ENCODE results near the gene RAB11FIP4.

Gene RAB11FIP4

DNA sequence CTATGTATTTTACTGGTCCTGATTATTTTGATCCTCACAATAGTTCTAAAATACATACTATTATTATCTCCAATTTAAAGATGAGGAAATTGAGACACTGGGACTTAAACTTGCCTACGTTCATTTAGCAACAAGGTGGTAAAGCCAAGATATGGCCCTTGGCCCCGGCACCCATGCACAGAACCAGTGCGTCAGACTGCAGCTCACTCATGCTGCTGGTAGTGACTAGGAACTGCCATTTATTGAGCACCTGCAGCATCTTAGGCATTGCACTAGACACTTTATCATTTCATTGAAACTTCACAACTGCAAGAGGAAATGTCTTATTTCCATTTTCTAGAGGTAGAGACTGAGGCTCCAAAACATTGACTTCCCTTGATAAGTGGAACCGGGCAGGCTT lies 93.3 kb downstream of the RAB11FIP4 start:
- no peak for DNase-seq (ENCODE audit: low read depth in 3 of 3)

DNA sequence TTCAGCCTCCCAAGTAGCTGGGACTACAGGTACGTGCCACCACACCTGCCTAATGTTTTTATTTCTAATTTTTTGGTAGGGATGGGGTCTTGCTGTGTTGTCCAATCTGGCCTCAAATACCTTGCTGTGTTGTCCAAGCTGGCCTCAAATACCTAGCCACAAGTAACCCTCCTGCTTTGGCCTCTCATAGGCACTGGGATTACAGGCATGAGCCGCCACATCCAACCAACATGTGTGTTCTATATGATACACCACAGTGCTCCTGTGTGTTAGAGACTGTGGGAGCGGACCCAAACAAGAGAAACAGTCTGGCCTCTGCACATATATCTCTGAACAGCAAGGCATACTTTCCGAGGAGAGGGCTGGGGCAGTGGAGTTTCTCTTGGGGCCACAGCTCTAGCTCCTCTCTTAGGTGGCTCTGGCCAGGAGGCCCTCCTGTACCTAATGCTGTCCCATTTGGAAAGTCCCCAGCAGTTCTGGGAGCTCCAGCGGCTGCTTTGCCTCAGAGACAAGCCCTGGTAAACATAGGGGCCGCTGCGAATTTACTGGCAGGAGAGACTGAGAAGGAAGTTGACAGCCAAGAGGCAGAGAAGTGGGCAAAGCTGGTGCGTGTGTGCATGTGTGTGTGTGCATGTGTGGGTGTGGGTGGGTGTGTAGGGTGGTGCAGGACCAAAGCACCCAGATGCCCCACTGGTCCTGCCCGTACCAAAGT lies 95.0 kb downstream of the RAB11FIP4 start:
- DNase-seq (ENCODE audit: low read depth in 3 of 3), result no peak

DNA sequence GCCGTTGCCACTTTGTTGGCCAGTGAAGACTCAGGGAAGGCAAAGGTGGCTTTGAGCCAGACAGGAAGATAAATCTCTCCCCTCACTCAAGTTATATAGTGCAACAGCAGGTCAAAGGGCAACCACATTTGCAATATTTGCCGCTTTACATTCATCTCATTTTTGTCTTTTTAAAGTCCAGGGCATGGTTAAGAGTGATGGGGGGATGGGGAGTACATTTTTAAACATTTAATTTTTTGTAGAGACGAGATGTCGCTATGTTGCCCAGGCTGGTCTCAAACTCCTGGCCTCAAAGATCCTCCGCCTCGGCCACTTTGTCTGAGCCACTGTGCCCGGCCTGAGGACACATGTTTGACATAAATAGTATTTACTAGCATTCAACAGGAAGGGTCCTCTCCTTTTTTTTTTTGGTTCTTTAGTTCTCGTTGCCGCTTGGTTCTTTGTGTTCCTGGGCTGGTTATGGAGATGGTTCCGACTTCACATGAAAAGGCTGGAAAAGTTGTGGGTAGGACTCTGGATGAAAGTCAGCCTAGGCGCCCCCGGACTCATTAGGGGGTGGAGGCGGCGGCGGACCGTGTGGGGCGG lies 95.7 kb downstream of the RAB11FIP4 start:
- no peak for DNase-seq (ENCODE audit: low read depth in 3 of 3)

DNA sequence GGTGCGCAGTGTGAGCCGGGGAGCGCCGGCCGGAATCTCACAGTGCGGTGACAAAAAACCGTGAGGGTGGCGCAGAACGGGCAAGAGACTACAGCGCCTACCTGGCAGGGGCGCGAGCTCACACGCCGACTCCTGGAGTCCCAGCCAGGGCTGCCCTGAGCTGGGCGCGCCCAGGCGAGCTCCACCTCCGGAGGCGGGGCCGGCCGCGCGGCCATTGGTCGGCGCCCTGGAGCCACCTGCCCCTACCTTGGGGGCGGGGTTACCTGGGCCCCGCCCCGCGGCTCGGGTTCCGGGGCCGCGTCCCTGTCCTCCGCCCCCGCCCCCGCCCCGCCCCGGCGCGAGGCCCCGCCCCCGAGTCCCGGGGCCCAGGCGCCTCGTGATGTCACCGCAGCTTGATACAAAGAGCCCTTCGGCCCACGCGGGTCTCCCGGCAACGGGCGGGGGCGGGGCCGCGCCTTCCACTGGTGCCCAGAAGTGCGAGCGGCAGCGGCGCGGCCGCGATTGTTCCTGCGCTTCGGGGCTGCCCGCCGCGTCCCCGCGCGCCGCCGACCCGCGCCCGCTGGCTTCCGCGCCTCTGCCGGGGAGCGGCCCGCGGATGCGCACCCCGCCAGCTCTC lies 96.3 kb downstream of the RAB11FIP4 start:
- DNase-seq (ENCODE audit: low read depth in 3 of 3), result peak; percentile 95 to 97 (median 96)

DNA sequence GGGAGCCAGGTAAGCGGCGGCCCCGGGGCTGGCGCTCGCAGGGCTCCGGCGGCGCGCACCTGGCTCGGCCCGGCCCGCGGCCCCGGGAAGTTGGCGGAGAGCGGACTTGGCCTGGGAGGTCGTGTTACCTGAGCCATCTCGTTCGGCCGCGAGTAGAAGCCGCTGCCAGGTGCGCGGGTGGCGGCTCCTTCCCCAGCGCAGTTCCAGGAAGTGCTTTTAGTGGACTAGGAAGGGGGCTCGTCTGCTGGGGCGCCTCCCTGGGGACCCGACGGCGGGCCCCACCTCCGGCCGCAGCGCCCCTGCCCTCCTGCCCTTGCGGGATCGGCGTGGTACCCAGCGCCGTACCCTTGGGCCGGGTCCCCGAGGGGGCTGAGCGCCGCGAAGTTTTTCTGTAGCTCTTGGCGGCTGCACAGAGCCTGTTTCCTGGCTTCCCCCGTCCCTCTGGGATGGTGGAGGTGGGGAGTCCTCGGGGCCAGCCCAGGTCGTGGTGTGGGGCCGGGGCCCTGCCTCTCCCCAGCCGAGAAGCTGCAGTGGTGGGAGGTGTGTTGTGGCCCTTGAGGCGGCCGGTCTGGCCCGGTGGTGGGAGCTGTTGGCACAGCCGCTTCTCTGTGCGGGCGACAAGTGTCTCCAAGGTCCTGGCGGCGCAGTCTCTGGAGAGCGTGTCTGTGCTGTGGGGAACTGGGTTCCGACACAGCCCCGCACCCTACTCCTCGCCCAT lies 96.9 kb downstream of the RAB11FIP4 start:
- no peak for DNase-seq (ENCODE audit: low read depth in 3 of 3)

DNA sequence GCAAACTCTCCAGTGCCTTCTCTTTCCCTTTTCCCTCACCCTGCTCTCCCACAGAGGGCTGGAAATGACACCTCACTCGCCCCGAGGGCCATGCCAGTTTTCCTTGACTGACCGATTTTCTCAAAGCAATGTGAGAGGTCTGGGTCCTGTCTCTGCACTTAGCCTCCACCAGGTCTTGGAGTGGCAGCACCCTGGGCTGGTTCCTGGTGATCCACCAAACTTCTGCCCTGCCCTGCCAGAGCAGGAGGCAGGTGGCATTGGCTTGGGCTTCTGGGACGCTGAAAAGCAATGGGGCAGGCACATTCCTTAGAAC lies 97.5 kb downstream of the RAB11FIP4 start:
- DNase-seq (ENCODE audit: low read depth in 3 of 3), result no peak

DNA sequence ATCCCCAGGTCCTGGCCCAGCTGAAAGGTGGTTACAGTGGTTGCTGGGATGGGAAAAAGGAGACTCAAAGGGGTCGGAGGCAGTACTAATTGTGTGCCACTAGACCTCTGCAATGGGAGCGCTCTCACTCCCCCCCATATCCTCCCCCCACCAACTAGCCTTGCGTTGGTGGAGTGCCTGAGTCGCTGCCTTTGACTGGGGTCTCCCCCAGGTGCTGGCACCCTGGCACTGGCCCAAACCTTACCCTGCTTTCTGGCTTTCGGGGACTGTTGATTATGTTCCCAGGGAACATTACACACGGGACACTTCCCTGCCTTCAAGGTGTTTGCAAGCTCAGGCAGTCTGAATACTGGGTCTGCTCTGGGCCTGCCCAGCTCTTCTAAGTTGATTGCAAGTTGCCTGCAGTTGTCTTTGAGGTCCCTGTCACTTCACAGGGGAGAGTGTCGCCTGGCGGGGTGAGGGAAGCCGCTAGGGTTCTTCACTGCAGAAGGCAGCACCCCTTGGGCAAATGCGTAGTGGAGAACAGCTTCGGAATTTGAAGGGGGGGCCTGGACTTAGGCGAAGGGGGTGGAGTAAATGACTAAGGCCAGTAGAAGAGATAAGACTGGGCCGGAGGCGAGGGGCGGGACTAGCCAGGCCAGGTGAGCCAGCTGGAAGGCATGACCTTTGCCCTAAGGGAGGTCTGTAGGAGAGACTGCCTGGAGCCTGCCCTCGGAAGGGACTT lies 98.0 kb downstream of the RAB11FIP4 start:
- DNase-seq (ENCODE audit: low read depth in 3 of 3), result no peak

DNA sequence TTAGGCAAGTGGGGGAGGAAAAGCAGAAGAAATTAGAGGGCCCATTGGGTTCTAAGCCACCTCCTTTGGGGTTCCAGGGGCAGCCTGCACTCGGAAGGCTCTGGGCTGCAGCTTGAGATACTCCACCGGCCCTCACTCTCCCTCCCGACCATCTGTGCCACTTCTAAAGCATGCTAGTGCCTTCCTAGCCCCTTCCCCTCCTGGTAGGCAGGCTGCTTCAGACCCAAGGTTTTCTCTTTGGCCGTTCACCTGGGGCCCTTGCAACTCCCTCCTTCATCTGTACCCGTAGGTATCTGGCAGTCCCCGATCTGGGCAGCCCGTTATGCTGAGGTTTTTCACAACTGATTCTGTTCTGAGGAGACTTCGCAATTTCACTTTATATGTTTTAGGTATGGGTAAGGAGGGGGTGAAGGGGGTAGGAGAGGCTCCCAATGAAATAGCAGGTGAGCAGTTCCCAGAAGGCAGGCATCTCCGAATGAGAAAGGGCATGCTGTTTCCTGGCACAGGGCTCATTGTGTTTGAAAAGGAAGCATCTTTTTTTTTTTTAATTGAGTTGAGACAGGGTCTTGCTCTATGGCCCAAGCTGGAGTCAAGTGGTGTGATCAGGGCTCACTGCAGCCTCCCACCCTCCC lies 98.7 kb downstream of the RAB11FIP4 start:
- DNase-seq (ENCODE audit: low read depth in 3 of 3), result no peak

DNA sequence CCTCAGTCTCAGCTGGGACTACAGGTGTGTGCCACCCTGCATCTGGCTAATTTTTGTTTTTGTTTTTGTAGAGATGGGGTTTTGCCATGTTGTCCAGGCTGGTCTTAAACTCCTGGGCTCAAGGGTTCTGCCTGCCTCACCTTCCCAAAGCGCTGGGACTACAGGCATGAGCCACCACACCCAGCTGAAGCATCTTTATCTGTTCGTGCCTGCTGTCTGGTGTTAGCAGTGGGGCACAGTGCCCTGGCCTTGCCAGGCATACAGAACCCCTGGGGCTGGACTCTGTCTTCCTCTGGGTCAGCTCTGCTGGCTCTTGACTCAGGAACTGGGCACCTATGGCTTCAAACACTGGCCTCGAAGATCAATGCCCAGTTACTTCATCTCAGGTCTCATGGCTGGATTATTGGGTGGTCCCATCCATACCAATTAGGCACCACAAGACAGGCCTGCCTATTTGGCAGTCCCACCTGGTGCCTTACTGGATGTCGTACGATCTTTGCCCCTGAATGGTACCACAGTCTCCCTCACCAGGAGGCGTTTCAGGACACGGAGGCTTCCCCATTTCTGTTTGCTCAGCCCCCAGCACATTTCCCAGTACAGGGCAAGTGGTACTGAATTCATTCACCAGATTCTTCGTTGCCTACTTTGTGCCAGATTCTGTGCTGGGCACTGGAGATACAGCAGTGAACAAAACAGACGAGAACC lies 99.3 kb downstream of the RAB11FIP4 start:
- DNase-seq (ENCODE audit: low read depth in 3 of 3), result no peak

DNA sequence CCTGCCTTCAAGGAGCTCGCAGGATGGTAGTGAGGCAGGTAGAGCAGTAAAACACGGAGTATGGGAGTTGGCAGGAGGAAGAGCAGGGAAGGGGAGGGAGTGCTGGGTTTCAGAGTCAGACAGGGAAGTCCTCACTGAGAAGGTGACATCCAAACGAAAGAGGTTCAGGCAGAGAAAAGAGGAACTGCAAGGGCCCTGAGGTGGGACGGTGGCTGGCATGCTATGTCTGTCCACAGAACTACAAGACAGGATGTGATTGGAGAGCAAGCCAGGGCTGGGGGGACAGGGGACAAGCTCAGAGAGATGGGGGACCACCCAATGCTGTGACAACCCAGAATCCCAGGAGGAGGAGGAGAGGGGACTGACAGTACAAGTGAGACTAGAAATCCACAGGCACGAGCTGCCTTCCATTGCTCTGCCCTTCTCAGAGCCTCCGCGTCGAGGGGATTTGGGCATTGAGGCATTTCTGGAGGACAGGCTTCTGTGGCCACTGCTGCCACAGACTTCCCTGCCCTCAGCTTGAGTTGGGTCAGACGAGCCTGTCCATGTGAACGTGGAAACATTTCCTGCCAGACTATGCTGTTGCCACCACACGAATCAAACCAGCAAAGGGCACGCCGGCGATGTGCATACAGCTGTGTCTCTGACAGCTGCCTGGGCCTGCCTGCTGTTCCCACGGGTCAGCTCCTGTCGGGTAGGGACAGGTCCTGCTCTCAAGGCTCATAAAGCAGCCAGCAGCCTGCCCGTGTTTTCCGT lies 100.1 kb downstream of the RAB11FIP4 start:
- DNase-seq (ENCODE audit: low read depth in 3 of 3), result no peak

DNA sequence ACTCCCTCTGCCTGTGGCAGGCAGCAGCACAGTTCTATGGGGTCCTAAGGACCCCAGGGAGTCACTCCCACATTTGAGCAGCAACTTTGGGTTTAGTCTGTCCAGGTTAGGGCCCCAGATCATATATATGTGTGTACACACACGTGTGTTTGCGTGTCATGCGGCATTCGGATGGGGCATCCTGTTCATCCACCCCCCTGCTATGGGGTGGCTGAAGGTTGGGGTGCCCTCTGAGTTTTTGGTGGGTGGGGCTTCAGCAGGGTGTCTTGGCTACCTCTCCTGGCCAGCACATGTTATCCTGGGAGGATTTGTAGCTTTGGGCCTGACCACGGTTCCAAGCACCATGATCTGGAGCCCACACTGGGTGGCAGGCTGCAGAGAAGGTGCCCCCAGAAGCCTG lies 100.7 kb downstream of the RAB11FIP4 start:
- DNase-seq (ENCODE audit: low read depth in 3 of 3), result no peak

DNA sequence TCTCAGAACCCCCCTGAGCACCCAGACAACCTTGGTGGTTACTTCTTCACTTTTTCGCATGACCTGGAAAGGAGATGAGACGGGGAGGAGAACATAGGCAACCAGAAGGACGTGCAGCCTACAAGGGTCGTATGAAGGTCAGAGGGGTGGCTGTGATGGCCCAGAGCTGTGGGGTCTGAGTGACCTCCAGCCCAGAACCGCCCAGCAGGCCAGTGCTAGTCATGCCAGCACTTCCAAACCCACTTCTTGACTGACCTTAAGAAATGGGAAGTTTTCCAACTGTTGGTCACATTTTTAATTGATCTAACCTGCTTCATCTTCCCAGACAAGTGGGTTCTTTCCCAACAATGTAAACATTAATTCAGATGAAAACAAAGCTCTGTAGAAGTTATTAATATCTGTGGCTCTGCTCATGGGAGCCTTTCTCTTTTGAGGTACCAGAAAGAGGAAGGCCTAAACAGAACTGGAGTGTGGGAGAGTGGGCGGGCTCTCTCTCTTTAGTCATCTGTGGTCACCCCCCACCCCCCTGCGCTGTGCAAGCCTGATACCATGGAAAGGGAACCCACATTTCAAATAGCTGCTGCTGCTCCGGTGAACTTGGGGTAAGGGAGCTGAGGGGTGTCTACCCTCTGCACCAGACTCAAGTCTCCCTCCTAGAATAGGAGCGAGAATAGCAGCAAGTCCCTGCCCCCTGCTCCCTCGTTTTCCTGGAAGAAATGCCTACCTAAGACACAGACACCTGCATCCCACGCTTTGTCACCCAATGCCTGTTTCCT lies 101.6 kb downstream of the RAB11FIP4 start:
- peak in 2 of 3 experiments; percentile 71 to 74 for DNase-seq (ENCODE audit: low read depth in 3 of 3)

DNA sequence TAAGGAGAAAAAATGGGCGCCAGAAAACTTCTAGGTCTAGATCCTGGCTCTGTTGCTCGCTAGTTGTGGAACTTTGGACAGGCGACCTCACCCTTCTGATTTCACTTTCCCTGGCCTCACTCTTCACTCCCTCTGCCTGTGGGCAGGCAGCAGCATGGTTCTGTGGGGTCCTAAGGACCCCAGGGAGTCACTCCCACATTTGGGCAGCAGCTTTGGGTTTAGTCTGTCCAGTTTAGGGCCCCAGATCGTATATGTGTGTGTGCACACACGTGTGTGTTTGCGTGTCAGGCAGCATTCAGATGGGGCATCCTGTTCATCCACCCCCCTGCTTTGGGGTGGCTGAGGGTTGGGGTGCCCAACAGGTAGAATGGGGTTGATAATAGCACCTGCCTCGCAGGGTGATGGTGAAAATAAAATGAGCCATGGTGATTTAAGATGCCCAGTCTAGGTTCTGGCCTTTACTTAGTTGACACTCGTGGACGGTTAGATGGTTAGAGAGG lies 102.2 kb downstream of the RAB11FIP4 start:
- no peak for DNase-seq (ENCODE audit: low read depth in 3 of 3)

DNA sequence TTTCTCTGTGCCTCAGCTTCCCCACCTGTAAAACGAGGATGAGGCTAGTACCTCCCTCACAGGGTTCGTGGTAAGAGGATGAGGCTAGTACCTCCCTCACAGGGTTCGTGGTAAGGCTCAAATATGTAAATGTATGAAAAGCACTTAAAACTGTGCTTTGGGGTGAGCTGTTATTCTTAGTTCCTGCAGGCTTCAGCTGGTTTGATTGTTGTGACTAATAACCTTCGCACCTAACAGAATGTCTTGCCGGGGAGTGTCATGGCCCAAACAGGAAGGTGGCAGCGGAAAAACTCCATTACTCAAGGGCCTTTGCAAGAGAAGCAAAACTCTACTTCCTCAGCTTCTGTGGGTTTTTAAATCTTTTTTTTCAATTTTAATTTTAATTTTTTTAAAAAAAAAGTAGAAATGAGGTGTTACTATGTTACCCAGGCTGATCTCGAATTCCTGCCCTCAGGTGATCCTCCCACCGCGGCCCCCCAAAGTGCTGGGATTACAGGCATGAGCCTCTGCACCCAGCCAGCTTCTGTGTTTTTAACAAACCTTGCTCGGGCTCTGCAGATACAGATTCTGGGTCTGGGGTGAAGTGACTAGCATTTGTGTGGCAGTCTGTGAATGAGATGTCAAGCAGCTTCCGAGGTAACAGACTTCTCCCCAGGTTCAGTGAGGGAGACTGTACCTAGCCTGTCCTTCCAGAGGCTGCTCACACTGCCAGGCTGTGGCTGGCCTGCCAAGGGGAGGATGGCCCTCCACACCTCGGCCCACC lies 103.0 kb downstream of the RAB11FIP4 start:
- DNase-seq (ENCODE audit: low read depth in 3 of 3), result peak in 1 of 3 experiments; percentile 53

DNA sequence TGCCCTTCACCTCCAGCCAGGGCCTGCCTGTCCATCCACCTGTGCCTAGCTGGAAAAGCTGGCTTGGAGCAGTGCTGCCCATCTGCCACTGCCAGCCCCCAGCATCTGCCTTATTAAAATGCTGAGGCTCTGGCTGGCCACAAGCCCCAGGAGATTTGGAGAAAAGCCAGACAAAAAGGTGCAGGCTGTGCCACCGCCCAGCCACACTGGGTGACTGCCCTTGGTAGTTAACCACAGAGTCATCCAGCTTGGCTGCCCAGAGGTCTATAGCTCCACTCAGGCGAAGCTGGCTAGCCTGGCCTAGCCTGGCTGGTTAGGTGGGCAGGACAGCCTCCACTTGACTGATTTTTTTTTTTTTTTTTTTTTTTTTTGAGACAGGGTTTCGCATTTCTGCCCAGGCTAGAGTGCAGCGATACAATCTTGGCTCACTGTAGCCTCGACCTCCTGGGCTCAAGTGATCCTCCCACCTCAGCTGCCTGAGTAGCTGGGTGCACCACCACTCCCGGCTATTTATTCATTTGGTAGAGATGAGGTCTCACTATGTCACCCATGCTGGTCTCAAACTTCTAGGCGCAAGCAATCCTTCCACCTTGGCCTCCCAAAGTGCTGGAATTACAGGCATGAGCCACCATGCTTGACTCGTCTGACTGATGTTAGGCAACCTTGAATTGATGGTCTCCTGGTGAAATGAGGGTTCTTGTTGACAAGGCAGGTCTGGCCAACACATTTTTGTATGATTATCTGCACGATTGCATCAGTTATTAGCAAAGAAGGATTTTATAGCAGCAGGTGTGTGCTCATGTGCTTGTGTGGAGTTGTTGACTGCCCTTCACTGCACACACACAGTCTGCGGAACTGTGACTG lies 103.8 kb downstream of the RAB11FIP4 start:
- DNase-seq (ENCODE audit: low read depth in 3 of 3), result no peak

DNA sequence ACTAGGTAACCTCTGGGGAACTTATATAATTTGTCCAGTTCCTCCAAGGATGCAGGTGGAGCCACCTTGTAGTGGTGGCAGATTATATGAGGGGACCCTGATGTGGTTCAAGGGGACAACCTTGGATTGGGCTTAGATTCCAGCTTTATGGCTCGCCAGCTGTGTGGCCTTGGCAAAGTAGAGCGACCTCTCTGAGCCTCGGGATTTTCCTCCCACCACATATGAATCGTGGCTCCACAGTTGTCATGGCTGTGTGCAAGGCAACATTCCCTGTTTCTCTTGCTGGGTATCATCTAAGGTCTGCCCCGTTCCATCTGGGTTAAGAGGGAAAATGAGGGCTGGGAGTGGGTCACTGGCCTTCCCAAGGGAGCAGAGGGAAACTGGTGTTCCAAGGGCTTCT lies 104.6 kb downstream of the RAB11FIP4 start:
- DNase-seq (ENCODE audit: low read depth in 3 of 3), result no peak

DNA sequence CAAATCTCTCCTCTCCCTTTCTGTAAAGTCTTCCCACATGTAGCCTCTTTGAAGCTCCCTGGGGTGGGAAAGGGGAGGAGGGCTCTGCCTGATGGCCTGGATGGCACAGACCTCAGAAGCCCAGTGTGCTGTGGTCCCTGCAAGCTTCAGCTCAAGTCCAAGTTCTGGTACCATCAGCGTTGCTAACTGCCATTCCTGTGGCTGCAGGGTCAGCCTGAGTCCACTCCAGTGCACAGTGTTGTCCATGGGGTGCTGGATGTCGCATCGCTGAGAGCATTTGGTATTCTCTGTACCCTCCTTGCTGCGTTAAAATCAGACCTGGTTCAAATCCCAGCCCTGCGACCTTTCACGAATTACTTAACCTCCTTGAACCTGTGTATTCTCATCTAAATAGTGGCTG lies 105.1 kb downstream of the RAB11FIP4 start:
- DNase-seq (ENCODE audit: low read depth in 3 of 3), result no peak

DNA sequence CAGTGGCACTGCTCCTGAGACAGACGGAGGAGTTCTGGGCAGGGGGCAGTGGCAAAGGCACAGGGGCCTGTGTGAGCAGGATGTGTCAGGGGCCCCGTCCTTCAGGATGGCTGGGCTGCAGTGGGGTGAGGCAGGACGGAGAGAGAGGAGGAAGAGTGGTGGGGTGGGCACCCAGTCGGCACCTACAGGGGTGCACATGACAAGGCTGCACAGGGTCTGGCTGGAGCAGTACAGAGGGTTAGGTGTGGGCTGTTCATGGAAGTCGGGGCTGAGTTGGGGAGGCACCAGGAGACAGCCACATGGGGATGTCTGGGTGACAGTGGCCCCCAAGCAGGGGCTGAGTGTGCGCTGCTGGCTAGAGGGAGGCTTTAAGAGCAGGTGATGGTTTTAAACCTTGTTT lies 106.0 kb downstream of the RAB11FIP4 start:
- no peak for DNase-seq (ENCODE audit: low read depth in 3 of 3)

Measured in stimulated activated CD4-positive, alpha-beta T cell treated with anti-CD3 and anti-CD28 coated beads, TNF-alpha, amount 100 ng/mL, for 4 hours (primary cell).